GM10248 (cell line): Measurements from ENCODE around the gene SETD4.

ENCODE experiments used
- CTCF ChIA-PET: fragments of 300-600 bp; sonication (Branson Sonifier 250); formaldehyde crosslinking; extraction: SDS; loops from one replicate; lab custom pipeline; 2021; ENCODE audit warnings: antibody characterized with exemption; lab: Yijun Ruan, JAX
- POLR2A ChIA-PET: fragments of 350-650 bp; sonication (Branson Sonifier 250); formaldehyde crosslinking; extraction: SDS; loops from one replicate; lab custom pipeline; 2020; ENCODE audit warnings: antibody characterized with exemption; lab: Yijun Ruan, JAX
- DNase-seq: peaks from one replicate; pipeline ENCODE4 v3.0.0; 2012; ENCODE audit errors: extremely low spot score
- CTCF ChIP-seq: IDR thresholded peaks from 2 replicates; pipeline ENCODE4 v1.5.1; 2012; ENCODE audit warnings: mild to moderate bottlenecking, low read depth; ENCODE audit errors: extremely low read depth, missing control alignments, control extremely low read depth

SETD4 gene

DNA sequence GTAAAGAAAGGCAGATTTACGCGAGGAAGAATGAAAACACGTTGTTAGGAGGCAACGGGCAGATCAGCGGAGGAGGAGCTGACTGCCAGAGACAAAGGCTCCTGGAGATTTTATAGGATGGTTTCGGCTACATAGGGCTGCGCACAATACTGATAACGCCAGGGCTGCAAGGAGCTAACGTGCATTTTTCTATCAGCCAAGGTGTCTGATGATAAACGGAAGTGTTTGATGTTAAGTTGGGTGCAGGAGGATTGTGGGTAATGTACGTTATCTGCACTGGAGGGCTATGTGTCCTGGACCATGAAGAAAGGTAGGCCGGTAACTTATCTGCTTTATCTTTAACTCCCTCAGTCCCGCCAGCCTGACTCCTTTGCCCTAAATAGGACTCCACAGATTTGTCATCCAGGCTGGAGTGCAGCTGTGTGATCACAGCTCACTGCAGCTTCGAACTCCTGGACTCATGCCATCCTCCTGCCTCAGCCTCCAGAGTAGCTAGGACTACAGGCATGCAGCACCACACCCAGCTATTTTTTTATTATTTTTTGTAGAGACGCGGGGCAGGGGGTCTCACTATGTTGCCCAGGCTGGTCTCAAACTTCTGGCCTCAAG is 29.6 kb downstream of the SETD4 start:
- CTCF ChIA-PET = interaction anchor here (0.9 to 1.3 kb wide), 4 partner anchors 10 to 1285 kb away, joined by 3 to 6 read pairs (median 4); no protein-coding TSS in a partner anchor
- no peak for DNase-seq
- no peak for TF ChIP-seq CTCF
- POLR2A ChIA-PET = no interaction called here

GRCh38 chr21:36029309-36029708 is 31.0 kb downstream of the SETD4 start:
- CTCF ChIA-PET = interaction anchor here (0.6 to 3.6 kb wide), 10 partner anchors 11 to 1337 kb away, joined by 3 to 23 read pairs (median 4); partner anchors contain the start of gene SETD4
- DNase-seq = no peak
- POLR2A ChIA-PET = no interaction called here
- no peak for TF ChIP-seq CTCF

- peak; percentile 83 for DNase-seq
- ChIA-PET POLR2A (no interaction called here), CTCF (interaction anchor here (0.6 to 3.6 kb wide), 27 partner anchors 9 to 1666 kb away, joined by 3 to 23 read pairs (median 3); partner anchors contain the start of gene SETD4)
- peak; percentile 96 for TF ChIP-seq CTCF
Observed at GRCh38 chr21:36028127-36029069, 31.9 kb downstream of the SETD4 start.

DNA sequence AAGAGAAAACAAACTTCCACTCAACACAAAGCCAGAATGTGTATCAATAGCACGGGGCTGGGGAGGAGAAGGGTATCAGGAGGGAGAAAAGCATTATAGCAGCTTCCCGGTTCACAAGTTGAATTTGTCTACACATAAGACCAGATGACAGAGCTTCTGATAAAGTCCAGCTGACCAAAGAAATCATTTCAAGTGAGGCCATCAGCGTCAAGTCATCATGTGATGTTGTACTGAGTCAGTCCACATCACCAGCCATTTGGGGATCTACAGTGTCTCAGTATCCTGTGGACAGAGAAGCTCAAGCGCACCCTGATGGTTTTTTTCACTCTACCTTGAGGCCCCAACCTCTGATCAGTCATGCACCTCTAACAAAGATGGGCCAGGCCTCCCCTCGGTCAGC is 33.0 kb downstream of the SETD4 start:
- CTCF ChIA-PET = interaction anchor here (0.6 to 3.6 kb wide), 16 partner anchors 9 to 1665 kb away, joined by 3 to 23 read pairs (median 4); no protein-coding TSS in a partner anchor
- no peak for TF ChIP-seq CTCF
- no peak for DNase-seq
- POLR2A ChIA-PET = no interaction called here

GRCh38 chr21:36024782-36025181 is 35.5 kb downstream of the SETD4 start:
- CTCF ChIA-PET = interaction anchor here (2.9 kb wide), 1 partner anchor 9 kb away, joined by 7 read pairs; no protein-coding TSS in a partner anchor

More at GRCh38 chr21:36024782-36025181, 35.5 kb downstream of the SETD4 start:
- no peak for DNase-seq
- TF ChIP-seq CTCF = no peak
- POLR2A ChIA-PET = no interaction called here
